IPS-NIHi11 (cell line): ENCODE results near the gene METTL4.
A peak's percentile ranks its signal among the peaks of the same experiment; 100 is the strongest.
"Not testable (repeated sequence)": the region's sequence is repeated elsewhere in the genome, so short reads cannot be mapped to it uniquely, and the experiment has no call there.

Source experiments
- DNase-seq: peaks from one replicate; pipeline ENCODE4 v3.0.0; 2012; ENCODE audit warnings: mixed read lengths, low spot score

The METTL4 gene

DNA sequence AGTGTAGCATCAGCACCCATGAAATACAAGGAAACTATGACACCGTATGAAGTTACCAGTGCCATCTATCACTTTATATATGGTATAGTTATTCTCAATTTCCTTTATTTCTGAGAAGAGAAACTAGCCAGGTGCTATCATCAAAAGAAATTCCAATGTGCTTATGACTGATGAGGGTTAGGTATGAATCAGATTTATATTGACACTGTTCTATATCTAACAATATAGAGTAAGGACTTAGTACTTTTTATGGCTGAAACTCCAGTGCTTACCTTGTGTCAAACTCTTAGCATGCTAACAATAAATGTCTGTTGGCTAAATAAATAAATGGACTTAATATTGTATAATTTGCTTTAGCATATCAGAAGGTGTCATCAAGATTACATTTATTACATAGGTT lies 6.9 kb downstream of the METTL4 start:
- DNase-seq: no peak

DNA sequence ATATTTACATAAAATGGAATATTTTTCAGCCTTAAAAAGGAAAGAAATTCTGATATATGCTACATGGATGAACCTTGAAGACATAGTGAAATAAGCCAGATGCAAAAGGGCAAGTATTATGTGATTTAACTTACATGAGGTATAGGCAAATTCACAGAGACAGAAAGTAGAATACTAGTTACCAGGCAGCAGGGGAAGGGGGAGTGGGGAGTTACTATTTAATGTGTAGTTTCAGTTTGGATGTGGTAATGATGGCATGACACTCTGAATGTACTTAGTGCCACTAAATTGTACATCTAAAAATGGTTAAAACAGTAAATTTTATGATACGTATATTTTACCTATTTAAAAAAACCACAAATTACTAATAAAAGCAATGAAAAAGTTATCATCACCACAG lies 12.1 kb downstream of the METTL4 start:
- DNase-seq: no peak

DNA sequence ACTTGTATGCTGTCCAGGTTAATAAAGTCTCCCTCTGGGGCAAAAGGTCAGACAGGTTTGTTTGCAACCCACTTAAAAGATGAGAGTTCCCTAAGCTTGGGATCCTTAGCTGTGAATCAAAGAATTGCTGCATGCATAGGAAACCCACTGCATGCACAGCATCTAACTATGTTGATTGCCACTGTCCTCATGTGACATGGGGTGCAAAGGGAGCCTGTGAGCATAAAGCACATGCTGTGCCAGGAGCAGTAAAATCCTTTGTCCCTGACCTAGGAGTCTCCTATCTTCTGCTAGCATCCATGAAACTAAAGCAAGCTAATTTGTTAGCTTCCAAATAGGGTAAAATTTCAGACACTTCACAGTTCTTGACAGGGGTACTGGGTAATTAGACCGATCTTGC lies 13.8 kb downstream of the METTL4 start:
- no peak for DNase-seq

DNA sequence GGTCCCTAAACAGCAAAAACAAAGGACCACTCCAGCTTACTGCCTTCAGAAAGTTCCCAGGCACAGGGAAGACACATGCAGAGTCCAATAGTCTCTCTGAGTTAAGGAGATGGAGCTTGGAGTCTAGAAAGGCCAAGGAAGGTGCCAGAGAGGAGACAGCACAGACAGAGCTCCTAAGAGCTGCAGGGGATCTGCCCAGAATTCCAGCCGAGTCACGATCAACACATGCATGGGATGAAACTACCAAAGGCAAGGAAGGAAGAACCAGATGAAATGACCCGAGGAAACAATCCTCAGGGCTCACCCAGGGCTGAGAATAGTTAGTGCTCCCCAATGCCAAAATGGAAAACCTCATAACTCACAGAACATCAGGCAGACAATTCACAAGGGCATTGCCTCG lies 15.4 kb downstream of the METTL4 start:
- DNase-seq: no peak

DNA sequence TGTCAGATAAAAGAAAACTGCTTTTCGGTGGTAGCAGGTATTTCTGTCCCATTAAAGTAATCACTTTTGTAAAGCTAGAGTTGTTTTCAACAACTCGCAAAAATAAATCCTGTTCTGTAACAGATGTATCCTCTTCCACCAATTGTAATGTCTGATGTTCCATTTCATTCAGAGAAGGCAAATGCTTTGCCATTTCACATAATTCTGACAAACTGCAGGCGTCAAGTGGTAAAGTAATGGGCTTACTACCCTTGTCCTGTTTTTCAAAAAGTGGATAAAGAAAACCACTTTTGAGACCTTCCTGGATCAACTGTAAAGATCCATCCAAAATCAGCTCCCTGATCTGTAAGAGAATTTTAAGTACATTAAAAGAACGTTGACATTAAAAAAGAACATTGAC lies 16.6 kb downstream of the METTL4 start:
- no peak for DNase-seq

DNA sequence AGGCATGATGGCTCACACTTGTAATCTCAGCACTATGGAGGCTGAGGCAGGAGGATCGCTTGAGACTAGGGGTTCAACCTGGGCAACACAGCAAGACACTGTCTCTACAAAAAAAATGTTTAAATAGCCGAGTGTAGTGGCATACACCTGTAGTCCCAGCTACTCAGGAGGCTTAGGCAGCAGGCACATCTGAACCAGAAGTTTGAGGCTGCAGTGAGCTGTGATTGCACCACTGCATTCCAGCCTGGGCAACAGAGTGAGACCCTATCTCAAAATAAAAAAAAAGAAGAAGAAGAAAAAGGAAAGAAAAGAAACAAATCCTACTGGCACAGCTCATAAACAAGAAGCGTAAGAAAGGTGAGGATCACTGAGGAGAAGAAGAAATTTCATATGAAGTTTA lies 19.9 kb downstream of the METTL4 start:
- DNase-seq: no peak

DNA sequence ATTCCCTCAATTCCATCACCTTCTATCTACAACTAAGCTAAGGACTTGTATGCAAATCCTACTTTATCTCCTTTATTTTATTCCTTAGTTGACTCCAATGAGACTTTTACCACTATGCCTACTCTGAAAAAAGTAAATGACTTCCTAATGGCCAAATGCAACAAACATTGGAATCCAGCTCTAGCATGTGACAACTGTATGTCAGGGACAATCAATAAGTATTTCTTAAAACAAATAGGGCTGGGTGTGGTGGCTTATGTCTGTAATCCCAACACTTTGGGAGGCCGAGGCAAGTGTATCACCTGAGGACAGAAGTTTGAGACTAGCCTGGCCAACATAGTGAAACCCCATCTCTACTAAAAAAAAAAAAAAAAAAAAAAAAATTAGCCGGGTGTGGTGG lies 21.8 kb downstream of the METTL4 start:
- no peak for DNase-seq

DNA sequence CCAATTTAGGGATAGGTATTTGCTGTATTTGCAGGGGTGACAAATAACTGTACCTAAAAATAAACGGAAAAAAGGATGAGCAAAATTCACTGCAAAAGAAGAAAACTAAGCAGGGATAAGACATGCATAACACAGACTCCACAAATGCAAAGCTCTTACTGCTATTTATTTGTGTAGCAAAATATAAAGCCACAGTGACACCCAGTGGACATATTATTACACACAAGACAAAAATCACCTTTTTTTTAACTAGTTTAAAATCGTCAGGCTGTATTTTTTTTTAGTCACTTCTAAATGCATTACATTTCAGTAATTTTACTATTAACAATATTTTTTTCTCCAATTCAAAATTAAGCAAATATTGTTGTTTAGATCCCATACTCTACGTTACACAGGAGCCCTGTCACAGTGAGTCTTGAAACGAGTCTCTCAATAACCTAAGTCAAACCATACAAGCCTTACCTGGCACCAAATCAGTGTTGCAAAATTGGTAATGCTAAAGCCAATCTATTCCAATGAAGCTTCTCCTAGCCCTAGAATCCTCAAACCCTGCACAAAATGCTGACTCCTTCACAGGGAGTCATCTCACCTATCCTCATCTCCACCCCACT lies 23.7 kb downstream of the METTL4 start:
- no peak for DNase-seq

DNA sequence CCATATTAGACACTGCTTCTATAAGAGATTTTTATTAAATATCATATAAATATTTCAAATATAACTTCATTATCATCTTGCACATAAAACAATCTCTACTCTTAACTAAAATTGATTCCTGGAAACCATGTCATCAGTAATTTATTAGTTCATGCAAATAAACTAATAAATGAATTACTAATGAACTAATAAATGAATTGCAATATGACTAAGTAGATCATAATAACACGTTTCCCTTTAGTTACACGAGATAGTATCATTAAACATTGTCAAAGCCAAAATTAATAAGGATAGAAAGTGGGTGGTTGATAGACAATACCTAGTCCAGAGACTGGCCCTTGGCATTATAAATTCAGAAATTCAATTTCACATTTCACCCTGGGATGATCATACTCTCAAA lies 26.1 kb downstream of the METTL4 start:
- no peak for DNase-seq

DNA sequence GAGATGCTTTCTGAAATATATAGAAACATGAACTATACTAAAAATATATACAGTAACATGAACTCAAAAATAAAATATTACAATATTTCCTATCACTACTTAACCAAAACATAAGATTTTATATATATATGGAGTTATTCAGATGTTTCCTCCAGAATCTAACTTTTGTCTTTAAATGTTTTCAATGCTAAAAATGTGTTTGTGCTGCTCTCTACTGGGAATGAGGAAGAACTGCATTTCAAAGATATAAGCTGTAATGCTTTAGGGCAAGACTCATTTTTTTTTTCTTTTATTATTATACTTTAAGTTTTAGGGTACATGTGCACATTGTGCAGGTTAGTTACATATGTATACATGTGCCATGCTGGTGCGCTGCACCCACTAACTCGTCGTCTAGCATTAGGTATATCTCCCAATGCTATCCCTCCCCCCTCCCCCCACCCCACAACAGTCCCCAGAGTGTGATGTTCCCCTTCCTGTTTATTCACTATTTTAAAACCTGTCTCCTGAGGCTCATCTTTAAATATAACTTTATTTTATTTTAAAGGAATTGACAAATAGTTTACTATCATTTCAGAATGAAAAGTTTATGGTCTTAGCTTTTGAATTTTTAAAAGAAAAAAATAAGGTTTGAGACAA lies 29.3 kb downstream of the METTL4 start:
- not testable (repeated sequence) for DNase-seq

DNA sequence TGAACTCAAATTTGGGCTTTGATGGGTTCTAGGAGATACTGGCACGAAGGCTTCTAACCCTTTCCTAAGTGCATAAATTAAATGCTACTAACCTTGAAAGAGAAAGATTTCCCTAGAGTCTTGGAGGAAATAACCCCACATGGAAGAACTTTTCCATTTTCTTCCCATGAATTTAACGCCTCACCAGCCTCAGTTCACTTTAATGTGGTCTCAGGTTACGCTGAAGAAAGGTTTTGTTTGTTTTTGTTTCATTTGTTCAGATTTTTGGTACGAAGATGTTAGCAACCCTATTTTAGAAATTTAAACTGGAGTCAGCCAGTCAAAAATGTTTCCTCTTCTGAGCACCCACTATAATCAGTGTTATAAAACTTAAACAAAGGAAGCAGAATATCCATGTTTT lies 30.7 kb downstream of the METTL4 start:
- DNase-seq: no peak

DNA sequence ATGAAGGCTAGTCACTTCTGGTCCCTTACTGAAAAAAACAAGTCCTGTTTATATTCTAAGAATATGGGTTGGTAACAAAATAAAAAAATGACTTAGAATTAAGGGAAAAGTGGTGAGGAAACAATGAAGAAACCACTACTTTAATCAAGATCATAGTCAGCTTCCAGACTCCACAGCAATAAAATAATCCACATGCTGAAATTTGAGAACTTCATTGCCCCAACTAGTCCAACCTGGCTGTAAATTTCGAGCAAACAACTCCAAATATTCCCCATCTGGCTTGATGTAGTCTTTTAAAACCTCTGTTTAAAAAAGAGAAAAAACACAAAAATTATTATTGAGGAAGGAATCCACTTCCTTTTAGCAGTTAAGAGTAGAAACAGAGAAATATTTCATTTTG lies 32.5 kb downstream of the METTL4 start:
- DNase-seq: no peak

DNA sequence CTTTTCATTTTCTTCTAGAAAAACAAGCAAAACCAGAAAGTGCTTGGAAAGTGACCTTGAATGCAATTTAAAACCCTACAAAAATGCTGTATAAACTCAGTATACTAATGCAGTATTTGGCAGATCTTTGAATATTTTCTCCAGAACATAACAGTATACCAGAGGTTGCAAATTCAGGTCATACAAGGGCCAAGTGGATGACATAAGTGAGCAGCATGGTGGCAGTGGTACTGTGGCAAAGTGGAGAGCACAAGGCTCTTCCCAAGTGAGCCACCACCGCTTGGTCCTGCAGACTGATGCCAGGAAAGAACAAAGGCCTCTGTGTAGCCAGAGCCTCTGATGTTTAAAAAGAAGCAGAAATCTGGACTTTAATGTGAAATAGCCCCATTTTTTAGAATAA lies 33.1 kb downstream of the METTL4 start:
- no peak for DNase-seq

DNA sequence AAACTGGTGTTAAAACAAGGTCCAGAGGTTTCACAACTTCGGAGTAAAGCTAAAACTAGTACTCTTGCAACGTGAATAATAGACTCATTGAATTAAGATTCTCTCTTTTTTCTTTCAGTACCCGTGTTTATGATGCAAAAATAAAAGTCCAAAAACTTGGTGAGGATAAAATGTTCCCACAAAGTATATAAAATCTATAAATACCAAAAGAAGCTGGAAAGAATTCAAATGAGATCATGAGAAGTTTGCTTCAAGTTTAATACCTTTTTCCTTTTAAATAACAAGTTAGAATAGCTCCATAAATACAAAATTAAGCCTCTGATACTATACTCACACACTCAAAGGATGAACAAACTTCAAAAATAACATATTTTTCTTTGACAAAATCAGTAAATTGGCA lies 34.0 kb downstream of the METTL4 start:
- DNase-seq: no peak

DNA sequence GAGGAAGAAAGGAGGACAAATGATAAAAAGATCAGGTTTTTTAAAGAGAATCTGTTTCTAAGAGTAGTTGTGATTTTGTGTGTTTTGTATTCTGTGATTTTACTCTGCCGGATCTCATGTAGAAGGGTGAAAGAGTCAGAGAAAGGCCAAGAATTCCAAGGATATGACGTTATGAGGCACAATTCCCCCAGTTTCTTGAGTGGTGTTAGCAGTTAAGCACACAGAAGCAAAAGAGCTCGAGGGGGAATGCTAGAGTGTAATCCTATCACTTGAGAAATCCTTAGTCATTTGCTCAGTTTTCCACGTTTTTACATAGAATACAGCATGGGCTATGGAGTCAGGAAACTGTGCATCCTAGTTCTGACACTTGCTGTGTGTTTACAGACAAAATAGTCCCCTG lies 34.8 kb downstream of the METTL4 start:
- DNase-seq: no peak

DNA sequence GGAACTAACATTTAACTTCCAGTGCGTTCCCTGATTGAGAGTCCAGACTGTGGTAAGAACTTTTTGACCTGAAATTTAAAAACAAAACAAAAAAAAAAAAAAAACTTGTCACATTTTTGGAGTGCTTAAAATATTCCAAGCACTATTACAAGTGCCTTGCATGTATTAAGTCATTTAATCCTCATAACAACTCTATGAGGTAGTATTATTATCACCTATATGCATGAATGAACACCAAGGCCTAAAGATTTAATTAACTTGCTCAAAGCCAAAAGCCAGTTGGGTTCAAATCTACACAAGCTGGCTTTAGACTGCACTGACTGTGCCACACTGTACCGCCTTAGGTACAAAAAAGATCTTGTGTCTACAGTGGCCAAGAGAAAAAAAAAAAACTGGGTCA lies 35.2 kb downstream of the METTL4 start:
- DNase-seq: no peak

DNA sequence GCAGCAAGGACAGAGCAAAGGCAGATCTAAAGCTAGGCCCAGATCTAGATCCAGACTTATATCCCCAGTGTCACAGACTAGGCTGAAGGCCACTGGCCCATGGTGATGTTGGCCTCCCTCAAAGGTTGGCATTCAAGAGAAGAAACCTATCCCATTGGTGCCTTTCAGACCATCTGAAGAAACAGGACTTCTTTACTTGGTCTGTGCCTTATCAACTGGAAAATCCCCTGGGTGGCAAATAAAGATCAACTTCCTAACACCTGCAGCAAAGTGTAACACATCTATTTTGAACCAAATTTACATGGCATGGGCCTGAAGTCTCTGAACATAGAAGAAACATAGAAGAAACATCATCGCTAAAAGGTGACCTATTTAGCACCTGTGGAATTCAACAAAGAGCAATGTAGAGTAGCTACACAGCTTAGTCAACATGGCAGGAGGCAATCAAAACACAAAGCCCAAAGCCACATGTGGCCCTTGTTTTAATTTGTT lies 35.8 kb downstream of the METTL4 start:
- DNase-seq: no peak

DNA sequence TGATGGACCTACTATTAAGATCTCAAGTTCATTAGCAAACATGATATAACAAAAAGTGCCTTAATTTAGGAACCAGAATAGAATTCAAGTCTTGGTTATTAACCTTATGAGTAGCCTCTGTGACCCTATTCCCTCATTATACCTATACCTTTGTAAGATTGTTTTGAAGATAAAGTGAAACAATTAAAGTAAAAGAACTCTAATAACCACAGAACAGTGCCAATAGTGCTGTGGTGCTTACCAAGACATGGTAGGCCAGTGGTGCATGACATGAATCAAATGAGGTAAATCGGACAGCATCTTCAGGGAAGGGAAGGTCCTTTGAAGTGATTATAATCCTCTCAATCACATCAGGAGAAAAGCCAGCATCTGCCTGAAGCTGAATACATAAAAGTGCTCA lies 36.4 kb downstream of the METTL4 start:
- DNase-seq: no peak

DNA sequence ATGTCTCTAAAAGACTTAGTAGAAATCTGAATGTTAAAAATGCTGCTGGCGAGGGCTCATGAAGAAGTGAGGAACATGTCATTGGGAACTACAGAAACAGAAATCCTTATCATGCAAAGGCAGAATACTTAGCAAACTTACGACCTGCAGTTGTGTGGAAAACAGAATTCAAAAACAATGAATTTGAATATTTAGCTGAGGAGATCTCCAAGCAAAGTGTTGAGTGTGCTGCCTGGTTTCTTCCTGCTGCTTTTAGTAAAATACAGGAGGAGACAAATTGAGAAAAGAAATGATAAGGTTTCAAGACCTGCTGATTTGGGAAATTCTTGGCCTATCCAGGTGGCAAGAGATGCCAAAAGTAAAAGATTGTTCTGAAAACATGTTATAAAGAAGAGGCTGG lies 38.5 kb downstream of the METTL4 start:
- DNase-seq: no peak

DNA sequence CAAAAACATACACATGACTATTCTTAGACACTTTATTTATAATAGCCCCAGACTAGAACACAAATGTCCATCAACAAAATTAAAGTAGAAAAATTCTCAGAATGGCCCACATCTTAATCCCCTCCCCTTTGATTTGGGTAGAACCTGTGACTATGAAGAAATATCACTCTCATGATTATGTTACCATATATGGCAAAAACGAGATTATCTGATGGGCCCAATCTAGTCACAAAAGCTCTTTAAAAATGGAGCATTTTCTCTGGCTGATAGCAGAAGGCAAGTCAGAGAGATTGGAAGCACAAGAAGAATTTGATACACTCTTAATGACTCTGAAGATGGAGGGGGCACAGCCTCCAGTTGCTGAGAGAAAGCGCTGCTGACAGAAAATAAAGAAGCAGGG lies 39.6 kb downstream of the METTL4 start:
- no peak for DNase-seq

DNA sequence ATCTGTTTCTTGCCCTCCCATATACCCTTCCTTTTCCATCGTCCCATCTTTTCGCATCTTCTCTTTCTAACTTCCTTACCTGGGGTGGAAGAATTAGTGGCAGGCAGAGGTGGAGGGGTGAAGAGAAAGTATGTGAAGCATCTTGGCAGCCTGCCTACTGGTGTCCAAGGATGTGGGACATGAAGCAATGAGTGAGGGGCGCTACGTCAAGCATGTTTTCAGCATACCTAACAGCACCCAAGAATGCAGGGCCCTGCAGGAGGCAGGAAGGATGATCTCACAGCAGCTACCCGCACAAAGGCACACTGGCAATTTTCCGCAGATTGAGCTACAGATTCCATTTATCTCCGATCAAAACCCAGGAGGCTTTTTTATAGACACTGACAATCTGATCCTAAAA lies 42.2 kb downstream of the METTL4 start:
- DNase-seq: peak; percentile 14

DNA sequence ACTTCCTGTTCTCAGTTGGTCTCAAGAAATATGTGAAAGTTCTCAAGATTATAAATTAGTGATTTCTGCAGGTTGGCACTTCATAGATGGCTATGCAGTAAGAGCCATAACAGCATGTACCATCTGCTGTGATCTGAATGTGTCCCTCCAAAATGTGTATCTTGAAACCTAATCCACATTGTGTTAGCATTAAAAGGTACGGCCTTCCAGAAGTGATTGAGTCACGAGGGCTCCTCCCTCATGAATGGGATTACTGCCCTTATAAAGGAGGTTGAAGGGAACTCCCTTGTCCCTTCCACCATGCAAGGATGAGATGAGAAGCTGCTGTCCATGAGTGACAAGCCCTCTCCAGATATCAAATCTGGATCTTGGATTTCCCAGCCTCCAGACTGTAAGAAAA lies 45.0 kb downstream of the METTL4 start:
- no peak for DNase-seq

DNA sequence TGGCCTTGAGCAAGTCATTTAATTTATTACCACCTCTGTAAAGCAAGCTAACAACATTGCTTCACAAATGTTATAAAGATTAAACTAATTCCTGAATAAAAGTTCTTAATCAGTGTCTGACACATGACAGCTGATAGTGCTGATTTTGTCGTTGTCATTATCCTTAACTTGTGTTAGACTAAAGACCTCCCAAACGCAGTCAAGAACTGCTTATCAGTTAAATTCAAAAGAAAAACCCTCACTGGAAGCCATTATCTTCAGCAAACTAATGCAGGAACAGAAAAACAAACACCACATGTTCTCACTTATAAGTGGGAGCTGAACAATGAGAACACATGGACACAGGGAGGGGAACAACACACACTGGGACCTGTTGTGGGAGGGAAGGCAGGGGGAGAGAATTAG lies 46.5 kb downstream of the METTL4 start:
- not testable (repeated sequence) for DNase-seq

DNA sequence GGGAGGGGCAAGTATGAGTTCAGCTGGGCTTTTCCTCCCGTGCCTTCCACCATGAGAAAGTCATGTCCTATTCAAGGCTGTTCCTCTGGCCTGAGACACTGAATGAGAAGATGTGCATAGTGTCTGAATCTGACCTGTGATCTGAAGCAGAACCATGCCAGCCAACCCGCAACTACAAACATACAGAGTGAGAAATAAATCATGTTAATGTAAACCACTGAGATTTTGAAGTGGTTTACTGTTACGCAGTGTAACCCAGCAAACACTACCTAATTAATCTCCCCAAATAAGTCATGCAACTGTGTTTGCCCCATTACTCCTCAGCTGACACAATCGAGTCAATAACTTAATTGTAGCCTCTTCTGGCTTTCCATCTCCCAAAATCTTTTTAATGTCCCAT lies 49.2 kb downstream of the METTL4 start:
- DNase-seq: no peak
